ENCODE results near the gene MORN5.

MORN5 gene

DNA sequence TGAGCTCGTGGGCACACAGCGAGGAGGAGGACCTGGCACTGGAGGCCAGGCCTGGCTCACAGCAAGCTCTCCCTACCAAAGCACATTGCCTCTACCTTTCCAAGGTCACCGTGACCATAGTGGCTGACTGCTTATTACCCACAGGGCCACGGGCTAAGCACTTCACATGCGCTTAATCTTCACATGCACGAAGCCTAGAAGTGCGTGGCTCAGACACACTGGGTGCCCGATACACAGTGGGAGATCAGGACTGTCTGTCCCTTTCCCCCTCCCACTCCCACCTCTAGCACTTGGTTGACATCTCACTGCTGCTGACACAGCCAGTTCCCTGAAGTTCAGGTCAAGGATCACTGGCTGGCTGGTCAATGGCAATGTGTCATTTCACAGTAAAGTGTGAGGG lies 45.5 kb downstream of the MORN5 start:
- H3K4me3 ChIP-seq (ENCODE audit: low read length): no peak overlapping the region
- no peak for DNase-seq (ENCODE audit: low read depth)
- TF ChIP-seq CTCF (IDR thresholded peaks at IDR 0.05; ENCODE audit: insufficient read depth, low read depth, low read length, missing control alignments): no peak

DNA sequence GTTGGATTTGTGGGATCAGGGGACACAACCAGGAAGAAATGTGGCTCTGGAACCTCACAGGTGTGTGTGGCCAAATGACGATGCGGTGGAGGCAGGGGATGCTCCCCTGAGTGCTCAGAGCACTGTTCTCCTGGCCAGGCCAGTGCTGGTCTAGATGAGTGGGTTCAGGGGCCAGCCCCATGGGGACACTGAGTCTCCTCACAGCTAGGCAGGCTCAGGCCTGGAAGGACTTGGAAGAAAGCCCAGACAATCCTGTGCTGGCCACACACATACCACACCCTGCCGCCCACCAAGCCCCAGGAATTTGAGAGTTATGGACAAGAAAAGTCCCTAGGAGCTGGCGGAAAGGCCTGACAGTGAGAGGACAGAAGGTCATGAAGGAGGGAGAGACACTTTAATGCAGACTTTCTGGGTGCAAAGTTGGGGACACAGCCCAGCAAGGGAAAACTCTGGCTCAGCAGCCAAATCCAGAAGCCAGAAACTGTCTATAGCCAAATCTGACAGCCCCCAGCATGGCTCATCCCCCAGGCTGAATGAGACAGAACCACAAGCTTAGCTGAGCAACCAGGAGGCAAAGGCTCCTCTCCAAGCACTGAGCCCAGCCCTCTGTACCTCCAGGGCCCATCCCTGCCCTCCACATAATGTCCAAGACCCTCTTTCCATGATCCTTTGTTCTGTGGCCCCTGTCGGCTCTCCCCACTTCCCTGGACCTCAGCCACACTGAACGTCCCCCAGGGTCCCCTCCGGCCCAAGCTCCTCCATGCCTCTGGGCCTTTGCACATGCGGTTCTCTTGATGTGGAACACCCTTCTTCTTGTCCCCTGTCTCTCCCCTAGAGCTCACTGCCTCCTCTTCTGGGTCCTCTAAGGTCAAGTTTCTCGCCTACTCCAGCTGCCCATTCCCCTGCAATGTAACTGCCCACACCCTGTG lies 46.7 kb downstream of the MORN5 start:
- no peak overlapping the region for H3K4me3 ChIP-seq (ENCODE audit: low read length)
- DNase-seq (ENCODE audit: low read depth): no peak
- TF ChIP-seq CTCF (IDR thresholded peaks at IDR 0.05; ENCODE audit: insufficient read depth, low read depth, low read length, missing control alignments): no peak

DNA sequence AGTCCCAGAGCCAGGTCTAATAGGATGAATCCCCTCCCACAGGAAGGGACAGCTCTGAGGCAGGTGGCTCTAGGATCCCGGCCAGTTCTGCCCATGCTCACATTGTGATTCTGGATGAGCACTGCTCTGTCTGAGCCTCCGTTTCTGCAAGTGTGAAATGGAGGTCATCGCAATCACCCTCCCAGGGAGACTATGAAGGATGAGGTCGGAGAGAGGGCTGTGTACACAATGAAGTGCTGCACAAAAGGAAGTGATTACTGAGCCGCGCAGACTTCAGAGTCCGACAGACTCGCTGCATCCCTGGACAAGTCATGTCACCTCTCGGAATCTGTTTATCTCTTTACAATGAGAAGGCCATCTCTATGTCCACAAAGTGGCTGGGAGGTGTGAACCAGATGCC lies 47.4 kb downstream of the MORN5 start:
- DNase-seq (ENCODE audit: low read depth): no peak
- no peak for TF ChIP-seq CTCF (IDR thresholded peaks at IDR 0.05; ENCODE audit: insufficient read depth, low read depth, low read length, missing control alignments)
- H3K4me3 ChIP-seq (ENCODE audit: low read length): no peak overlapping the region

GRCh38 chr9:122209451-122209850 lies 49.7 kb downstream of the MORN5 start:
- no peak for TF ChIP-seq CTCF (IDR thresholded peaks at IDR 0.05; ENCODE audit: insufficient read depth, low read depth, low read length, missing control alignments)
- no peak overlapping the region for H3K4me3 ChIP-seq (ENCODE audit: low read length)

DNA sequence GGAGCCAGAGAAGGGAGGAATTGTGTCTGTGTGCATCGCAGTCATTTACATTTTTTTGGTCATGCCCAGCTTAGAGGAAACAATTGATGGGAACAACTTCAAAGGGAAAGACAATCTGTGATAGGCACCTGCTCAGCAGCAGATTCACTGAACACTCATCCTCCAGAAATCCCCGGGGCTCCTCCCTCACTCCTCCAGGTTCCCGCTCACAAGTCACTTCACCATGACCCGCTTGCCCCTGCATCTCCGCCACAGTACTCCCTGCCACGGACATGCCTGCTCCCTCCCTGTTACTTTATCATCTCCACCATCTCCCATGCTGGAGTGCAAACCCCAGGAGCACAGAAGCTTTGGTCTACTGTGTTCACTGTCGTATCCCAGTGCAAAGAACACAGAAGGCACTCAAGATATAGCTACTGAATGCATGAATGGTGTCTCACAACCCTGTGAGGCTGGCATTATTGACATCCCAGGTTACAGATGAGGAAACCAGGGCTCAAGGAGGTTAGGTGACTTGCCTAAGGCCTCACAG lies 52.8 kb downstream of the MORN5 start:
- TF ChIP-seq CTCF (IDR thresholded peaks at IDR 0.05; ENCODE audit: insufficient read depth, low read depth, low read length, missing control alignments): no peak
- no peak overlapping the region for H3K4me3 ChIP-seq (ENCODE audit: low read length)
- no peak for DNase-seq (ENCODE audit: low read depth)

More at GRCh38 chr9:122209451-122209850, 49.7 kb downstream of the MORN5 start:
- DNase-seq (ENCODE audit: low read depth): no peak

DNA sequence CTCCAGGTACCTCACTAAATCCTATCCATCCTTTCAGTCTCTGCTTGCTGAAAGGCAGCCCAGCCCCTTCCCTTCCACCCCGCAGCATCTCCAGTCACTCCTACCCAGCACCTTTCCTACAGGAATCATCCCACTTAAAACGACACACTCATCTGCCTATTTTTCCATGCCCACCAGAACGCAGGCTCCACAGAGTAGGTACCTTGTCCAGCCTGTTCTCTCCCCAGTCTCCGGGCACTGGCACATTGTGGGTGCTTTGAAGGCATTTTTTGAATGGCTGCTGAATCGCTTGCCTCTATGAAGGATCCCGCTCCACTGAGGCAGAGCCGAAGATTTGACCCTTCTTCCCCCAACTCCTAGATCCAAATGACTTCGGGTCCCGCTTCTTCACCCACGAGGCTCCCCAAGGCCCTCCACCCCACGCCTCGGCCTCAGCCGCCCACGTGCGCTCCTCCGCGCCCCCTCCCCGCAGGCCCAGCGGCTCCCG lies 53.4 kb downstream of the MORN5 start:
- no peak for TF ChIP-seq CTCF (IDR thresholded peaks at IDR 0.05; ENCODE audit: insufficient read depth, low read depth, low read length, missing control alignments)
- no peak for DNase-seq (ENCODE audit: low read depth)
- H3K4me3 ChIP-seq (ENCODE audit: low read length): peak overlapping the region; percentile 34
